Central memory CD8-positive, alpha-beta T cell (primary cell): ENCODE measurements around the gene BNC2.

ENCODE experiments used
- ATAC-seq: fragments of 150-1000 bp; cut with Tn5 transposase; replicated peaks from 2 replicates; pipeline ENCODE4 v1.10.0; 2022; ENCODE audit warnings: mild to moderate bottlenecking, moderate FRiP score, moderate number of reproducible peaks; ENCODE audit not compliant: poor library complexity, severe bottlenecking; ENCODE audit errors: extremely low read depth
- DNase-seq, 2 donors: peaks; one replicate each; pipeline ENCODE4 v3.0.0; 2021; ENCODE audit warnings: low spot score in 2 of 2
- H3K27ac Mint-ChIP-seq: one replicate; pipeline ENCODE4 v1.8.0; 2022; ENCODE audit warnings: low read depth, mild to moderate bottlenecking, moderate library complexity, mixed read lengths
- H3K27me3 Mint-ChIP-seq: one replicate; pipeline ENCODE4 v1.8.0; 2022; ENCODE audit warnings: mixed read lengths
- H3K36me3 Mint-ChIP-seq: one replicate; pipeline ENCODE4 v1.8.0; 2022; ENCODE audit warnings: mild to moderate bottlenecking, moderate library complexity, mixed read lengths; ENCODE audit not compliant: insufficient read depth
- H3K4me1 Mint-ChIP-seq: one replicate; pipeline ENCODE4 v1.8.0; 2022; ENCODE audit warnings: mixed read lengths
- H3K4me3 Mint-ChIP-seq: one replicate; pipeline ENCODE4 v1.8.0; 2022; ENCODE audit warnings: mild to moderate bottlenecking, moderate library complexity, mixed read lengths
- H3K9me3 Mint-ChIP-seq: one replicate; pipeline ENCODE4 v1.8.0; 2022; ENCODE audit warnings: mixed read lengths

Gene BNC2

DNA sequence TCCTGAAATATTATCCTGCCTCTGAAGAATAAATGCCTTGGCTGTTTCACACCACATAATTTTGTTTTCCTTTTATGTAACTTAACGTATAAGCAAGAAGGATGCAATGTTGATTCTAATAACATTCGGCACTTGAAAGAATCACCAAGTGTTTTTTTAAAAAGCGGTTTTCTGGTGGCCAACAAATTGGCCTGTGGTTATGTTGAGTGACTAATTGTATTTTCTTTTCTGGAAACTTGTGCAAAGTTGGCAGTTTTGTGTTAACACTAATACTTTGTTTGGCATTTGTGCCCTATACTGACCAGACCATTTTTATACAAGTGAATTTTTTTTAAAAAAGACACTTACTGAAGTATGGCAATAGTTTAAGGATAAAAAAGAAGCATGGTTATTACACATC, 452.7 kb downstream of the BNC2 start:
- Mint-ChIP-seq H3K4me1 (no peaks in the 10 kb centered on the region), H3K9me3 (peaks cover 18% of the 10 kb centered on the region), H3K4me3 (no peak overlapping the region), H3K27ac (no peak overlapping the region), H3K36me3 (peaks cover 2% of the 10 kb centered on the region), H3K27me3 (no peaks in the 10 kb centered on the region)
- DNase-seq (no peak), ATAC-seq (no peak)

DNA sequence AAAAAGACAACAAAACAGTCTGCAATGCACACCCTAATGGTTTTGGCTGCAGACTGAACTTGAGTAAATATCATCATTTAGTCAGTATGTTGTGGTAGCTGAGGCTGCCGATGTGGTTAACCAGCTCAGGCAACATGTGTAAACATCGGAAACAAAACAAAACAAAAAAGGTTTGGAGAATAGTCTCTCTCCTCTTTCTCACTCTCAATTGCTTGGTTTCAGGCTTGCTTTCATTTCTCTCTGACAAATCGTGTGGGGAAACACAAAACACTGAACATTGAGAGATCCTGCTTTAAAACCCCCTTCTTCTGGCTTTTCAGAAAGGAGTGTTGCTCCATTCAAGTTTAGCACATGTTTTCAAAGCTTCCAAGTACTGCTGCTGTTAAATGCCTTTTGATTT, 453.3 kb downstream of the BNC2 start:
- Mint-ChIP-seq H3K27me3 (no peaks in the 10 kb centered on the region), H3K9me3 (peaks cover 18% of the 10 kb centered on the region), H3K27ac (no peak overlapping the region), H3K36me3 (peaks cover 2% of the 10 kb centered on the region), H3K4me1 (no peaks in the 10 kb centered on the region), H3K4me3 (no peak overlapping the region)
- DNase-seq: no peak
- no peak for ATAC-seq

DNA sequence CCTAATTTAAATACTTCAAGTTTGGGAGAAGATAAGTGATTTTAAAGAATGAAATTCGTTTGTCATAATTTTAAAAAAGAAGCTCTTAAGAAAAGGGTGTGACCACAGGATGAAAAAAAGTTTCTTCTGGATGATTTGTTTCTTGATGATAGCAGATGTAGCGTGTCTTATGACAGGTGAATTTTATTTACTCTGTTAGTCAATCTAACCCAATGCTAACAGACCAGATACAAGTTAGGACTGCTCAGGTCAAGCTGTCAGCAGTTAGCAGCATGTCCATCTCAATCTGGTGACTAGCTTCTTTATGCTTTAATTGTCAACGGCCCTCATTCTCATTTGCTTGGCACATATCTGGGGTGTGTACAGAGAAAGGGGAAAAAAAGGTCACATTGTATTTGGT, 456.0 kb downstream of the BNC2 start:
- H3K4me1 Mint-ChIP-seq: no peaks in the 10 kb centered on the region
- DNase-seq (no peak), ATAC-seq (no peak)
- no peak overlapping the region for H3K27ac Mint-ChIP-seq
- H3K36me3 Mint-ChIP-seq: peaks cover 2% of the 10 kb centered on the region
- no peak overlapping the region for H3K4me3 Mint-ChIP-seq
- H3K9me3 Mint-ChIP-seq: peaks cover 18% of the 10 kb centered on the region
- no peaks in the 10 kb centered on the region for H3K27me3 Mint-ChIP-seq

DNA sequence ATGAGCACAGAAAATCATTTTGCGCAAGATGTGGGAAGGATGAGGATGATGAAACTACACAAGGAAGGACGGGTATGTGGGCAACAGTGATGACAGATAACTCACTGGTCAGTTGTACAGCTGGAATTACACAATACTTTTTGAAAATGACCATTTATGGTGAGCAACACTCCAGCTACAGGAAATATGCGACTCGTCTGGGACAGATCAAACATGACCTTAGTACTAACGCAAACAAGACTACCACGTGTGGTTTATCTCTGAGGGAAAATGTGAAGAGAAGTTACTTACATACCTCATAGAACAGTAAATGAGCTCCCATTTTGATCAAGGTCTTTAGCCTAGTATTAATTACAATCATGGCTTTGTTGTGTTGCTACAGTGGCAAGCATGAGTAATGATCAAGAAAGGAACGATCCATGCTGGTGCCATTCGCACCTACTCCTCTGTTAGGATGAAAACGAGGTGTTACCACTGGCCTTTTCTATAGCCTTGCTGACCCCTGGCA, 456.9 kb downstream of the BNC2 start:
- H3K9me3 Mint-ChIP-seq: peaks cover 18% of the 10 kb centered on the region
- DNase-seq: no peak

DNA sequence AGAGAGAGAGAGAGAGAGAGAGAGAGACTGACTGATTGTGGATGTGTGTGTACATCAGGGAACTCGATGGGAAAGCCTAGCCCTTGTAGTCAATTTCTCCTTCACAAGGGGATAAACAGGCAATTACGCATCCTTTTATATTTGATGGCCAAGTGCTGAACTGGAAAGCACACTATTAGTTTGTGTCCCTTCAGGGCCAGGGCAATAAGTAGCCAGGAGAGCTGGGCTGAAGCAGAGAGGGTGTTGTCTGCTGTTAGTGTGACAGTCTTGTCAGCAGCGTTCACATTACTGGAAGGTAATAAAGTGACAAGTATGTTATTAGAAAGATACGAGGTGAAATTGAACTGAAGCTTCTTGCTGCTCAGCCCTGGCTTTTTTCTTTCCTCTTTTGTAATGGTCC, 457.7 kb downstream of the BNC2 start:
- Mint-ChIP-seq H3K9me3 (peaks cover 18% of the 10 kb centered on the region), H3K36me3 (peaks cover 2% of the 10 kb centered on the region), H3K4me3 (no peak overlapping the region), H3K27me3 (no peaks in the 10 kb centered on the region), H3K27ac (no peak overlapping the region), H3K4me1 (no peaks in the 10 kb centered on the region)
- no peak for DNase-seq
- no peak for ATAC-seq

More for the DNA sequence above, 456.9 kb downstream of the BNC2 start:
- Mint-ChIP-seq H3K27me3 (no peaks in the 10 kb centered on the region), H3K36me3 (peaks cover 2% of the 10 kb centered on the region), H3K27ac (no peak overlapping the region), H3K4me1 (no peaks in the 10 kb centered on the region), H3K4me3 (no peak overlapping the region)
- no peak for ATAC-seq

DNA sequence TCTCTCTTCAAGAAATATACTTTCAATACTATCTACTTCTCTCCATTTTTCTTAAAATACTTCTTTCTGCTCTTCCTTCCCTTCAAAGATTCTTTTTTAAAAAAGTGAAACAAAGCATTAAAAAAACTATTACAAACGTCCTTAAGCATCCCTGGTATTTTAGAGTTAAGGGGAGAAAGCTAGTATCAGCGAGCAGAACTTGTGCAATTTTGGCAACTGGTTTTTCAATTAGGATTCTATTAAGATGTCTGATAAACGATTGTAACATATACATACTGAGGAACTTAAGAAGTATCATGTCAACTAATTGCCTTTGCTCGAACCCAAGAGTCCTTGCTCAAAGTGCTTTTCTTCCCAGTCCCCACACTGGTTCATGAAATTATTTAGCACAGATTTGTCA, 459.2 kb downstream of the BNC2 start:
- Mint-ChIP-seq H3K36me3 (peaks cover 2% of the 10 kb centered on the region), H3K27ac (no peak overlapping the region), H3K4me3 (no peak overlapping the region), H3K4me1 (no peaks in the 10 kb centered on the region), H3K27me3 (no peaks in the 10 kb centered on the region), H3K9me3 (peaks cover 18% of the 10 kb centered on the region)
- no peak for DNase-seq
- ATAC-seq: no peak

DNA sequence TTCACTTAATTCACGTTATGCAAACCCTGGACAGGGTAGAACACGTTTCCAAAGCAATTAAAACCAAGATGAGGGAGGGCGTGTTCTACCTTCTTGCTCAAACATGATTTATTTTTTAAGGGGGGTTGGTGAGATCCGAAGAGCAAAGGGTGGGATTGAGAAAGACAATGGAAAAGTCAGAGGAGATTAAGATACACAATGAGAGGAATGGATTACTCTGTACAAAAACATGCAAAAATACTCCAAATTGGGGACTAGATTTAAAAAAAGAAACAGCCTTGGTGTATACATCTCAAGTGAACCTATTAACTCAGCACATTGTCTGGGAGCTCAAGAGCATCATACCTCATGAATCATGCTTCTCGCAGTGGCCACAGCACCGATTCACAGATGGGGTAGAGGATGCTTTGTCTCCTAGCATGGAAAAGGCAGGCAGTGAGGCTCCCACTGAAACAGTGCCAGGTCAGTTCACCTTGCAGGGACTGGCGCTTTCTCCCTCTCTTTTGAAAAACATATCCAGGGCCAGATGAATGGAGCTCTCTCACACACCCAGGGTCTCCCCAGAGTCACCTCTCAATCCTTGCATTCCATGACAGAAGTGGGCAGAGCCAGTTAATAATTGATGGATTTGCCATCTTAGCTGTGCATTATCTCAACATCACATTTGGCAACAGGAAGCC, 459.7 kb downstream of the BNC2 start:
- ATAC-seq (no peak), DNase-seq (no peak)
- no peak overlapping the region for H3K4me3 Mint-ChIP-seq
- H3K9me3 Mint-ChIP-seq: peaks cover 18% of the 10 kb centered on the region
- no peaks in the 10 kb centered on the region for H3K4me1 Mint-ChIP-seq
- peaks cover 2% of the 10 kb centered on the region for H3K36me3 Mint-ChIP-seq
- no peak overlapping the region for H3K27ac Mint-ChIP-seq
- no peaks in the 10 kb centered on the region for H3K27me3 Mint-ChIP-seq

DNA sequence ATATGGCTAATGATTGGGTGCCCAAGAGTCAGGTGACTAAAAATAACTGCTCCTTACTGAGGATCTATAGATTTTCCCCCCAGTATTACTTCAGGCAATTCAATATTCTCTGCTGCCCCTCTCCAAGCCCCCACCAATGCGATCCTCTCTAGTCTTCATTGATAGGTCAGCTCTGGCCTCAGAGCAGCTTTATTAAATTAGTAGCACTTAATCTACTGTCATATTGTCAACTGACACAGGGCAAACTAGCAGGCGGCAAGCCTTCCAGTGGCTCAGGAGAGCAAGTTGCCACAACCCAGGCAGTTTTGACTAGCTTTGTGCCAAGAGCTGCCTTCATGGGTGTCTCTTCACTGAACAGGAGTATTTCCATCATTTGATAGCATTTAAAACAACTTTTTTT, 462.9 kb downstream of the BNC2 start:
- H3K9me3 Mint-ChIP-seq: peaks cover 21% of the 10 kb centered on the region
- H3K27me3 Mint-ChIP-seq: no peaks in the 10 kb centered on the region
- no peak overlapping the region for H3K4me3 Mint-ChIP-seq
- no peaks in the 10 kb centered on the region for H3K4me1 Mint-ChIP-seq
- DNase-seq: no peak
- no peak overlapping the region for H3K27ac Mint-ChIP-seq
- no peak for ATAC-seq
- H3K36me3 Mint-ChIP-seq: no peaks in the 10 kb centered on the region

DNA sequence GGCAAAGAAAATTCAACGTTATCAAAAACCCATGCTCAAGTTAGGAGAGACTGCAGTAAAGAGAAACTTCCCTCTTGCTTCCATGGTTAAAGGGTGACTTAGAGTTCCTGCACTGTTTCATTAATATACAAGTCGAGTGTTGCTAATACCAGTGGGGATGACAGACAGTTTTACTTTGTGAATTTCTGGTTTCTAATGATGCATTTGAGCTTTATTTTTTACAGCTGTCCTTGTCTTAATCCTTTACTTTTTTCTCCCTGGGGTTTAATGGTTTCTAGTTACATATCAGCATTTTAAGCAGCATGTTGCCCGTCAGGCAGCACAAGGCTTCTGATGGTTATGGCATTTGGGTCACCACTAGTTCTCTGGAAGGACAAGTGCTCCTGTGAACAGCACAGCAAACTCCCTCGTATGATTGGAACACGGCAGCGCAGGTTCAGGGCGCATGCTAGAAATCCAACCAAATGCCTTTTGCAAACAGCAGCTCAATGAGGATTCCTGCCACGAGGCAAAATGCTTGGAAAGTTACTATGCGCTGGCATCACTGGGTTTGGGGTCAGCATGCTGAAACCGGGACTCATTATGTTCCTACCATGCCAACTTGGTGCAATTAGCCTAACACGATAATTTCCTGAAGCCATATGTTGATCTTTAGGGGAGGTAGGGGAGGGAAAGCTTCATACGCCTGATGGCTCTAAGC, 463.8 kb downstream of the BNC2 start:
- no peak for ATAC-seq
- DNase-seq: no peak
- no peak overlapping the region for H3K27ac Mint-ChIP-seq
- H3K27me3 Mint-ChIP-seq: no peaks in the 10 kb centered on the region
- no peaks in the 10 kb centered on the region for H3K4me1 Mint-ChIP-seq
- H3K4me3 Mint-ChIP-seq: no peak overlapping the region
- H3K36me3 Mint-ChIP-seq: no peaks in the 10 kb centered on the region
- peaks cover 21% of the 10 kb centered on the region for H3K9me3 Mint-ChIP-seq

DNA sequence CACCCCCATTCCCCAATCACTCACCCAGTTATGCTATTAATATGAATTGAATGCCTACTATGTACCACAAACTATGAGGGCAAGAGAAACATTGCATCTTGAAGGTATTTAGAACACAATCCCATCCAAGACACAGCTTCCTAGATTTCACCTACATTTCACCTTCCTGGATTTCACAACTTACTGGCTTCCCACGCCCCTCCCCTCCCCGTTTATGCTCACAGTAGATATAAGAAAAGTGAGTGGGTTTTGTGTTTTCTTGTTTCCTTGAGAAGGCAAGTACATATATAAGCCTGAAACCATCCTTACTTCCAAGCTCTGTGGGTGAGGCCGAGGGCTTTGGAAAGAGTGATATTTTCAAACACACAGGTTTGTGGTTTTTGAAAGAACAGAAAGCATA, 465.0 kb downstream of the BNC2 start:
- Mint-ChIP-seq H3K27ac (no peak overlapping the region), H3K27me3 (no peaks in the 10 kb centered on the region), H3K36me3 (no peaks in the 10 kb centered on the region), H3K4me3 (no peak overlapping the region), H3K4me1 (no peaks in the 10 kb centered on the region), H3K9me3 (peaks cover 23% of the 10 kb centered on the region)
- ATAC-seq (no peak), DNase-seq (no peak)

DNA sequence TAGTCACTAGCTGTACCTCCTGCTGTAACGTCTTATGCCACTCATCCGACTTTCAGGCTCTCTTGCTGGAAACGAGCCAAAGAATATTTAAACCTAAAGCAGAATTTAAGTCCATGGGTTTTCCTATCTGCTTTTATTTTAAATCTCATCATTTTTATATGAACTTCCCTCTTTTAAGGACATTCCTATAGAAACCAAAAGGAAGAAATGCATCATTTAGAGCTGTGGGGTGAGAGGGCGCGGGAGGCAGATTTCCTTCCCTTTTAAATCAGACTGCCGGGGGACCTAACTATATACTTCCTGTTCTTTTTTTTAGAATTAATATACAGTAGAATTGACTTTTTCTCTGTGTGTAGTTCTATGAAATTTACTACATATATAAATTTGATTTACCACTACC, 468.8 kb downstream of the BNC2 start:
- no peak overlapping the region for H3K27ac Mint-ChIP-seq
- no peak for DNase-seq
- H3K27me3 Mint-ChIP-seq: no peaks in the 10 kb centered on the region
- no peaks in the 10 kb centered on the region for H3K36me3 Mint-ChIP-seq
- H3K4me1 Mint-ChIP-seq: no peaks in the 10 kb centered on the region
- peaks cover 23% of the 10 kb centered on the region for H3K9me3 Mint-ChIP-seq
- no peak overlapping the region for H3K4me3 Mint-ChIP-seq
- ATAC-seq: no peak

DNA sequence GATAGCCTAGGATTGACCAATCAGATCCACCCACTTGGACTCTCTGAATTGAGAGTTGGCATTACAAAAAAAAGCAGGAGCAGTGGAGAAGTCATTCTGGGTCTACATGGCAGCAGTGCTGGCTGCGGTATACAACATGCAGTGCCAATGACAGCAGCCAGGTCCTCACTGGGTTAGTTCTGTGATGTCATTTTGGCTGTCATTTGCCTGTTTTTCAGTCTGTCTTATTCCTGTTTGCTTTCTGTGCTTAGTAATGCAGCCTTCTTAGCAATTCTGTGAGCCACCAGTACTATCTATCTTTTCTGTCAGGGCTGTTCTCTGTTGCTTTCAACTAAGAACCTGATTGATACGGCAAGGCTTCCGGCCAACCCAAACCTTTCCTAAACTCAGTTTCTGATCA, 471.8 kb downstream of the BNC2 start:
- Mint-ChIP-seq H3K9me3 (peaks cover 18% of the 10 kb centered on the region), H3K4me3 (no peak overlapping the region), H3K27me3 (no peaks in the 10 kb centered on the region), H3K4me1 (no peaks in the 10 kb centered on the region), H3K36me3 (no peaks in the 10 kb centered on the region), H3K27ac (no peak overlapping the region)
- DNase-seq: no peak
- ATAC-seq: no peak

DNA sequence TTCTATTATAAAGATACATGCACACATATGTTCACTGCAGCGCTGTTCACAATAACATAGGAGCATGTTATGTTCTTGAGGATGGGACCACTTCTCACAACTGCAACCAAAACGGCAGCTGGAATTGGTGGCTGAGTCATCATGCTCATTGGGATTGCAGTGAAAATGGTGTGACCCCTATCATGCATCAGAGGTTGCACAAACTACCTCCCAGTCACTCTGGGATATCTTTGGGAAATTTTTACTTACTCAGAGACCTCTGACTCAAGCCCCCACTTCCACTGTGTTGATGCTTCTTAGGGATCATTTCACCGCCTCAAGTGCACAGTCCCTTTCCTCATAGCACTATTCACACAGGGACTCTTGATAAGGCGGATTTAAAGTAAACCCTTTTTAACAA, 474.1 kb downstream of the BNC2 start:
- DNase-seq: no peak
- Mint-ChIP-seq H3K9me3 (peaks cover 9% of the 10 kb centered on the region), H3K27ac (no peak overlapping the region), H3K27me3 (no peaks in the 10 kb centered on the region), H3K4me1 (no peaks in the 10 kb centered on the region), H3K36me3 (no peaks in the 10 kb centered on the region), H3K4me3 (no peak overlapping the region)
- ATAC-seq: no peak
